GM10248 (cell line): ENCODE data around the gene TOMM22.

ENCODE experiments used
- CTCF ChIA-PET: fragments of 300-600 bp; sonication (Branson Sonifier 250); formaldehyde crosslinking; extraction: SDS; loops from one replicate; lab custom pipeline; 2021; ENCODE audit warnings: antibody characterized with exemption; lab: Yijun Ruan, JAX
- POLR2A ChIA-PET: fragments of 350-650 bp; sonication (Branson Sonifier 250); formaldehyde crosslinking; extraction: SDS; loops from one replicate; lab custom pipeline; 2020; ENCODE audit warnings: antibody characterized with exemption; lab: Yijun Ruan, JAX
- DNase-seq: peaks from one replicate; pipeline ENCODE4 v3.0.0; 2012; ENCODE audit errors: extremely low spot score
- CTCF ChIP-seq: IDR thresholded peaks from 2 replicates; pipeline ENCODE4 v1.5.1; 2012; ENCODE audit warnings: mild to moderate bottlenecking, low read depth; ENCODE audit errors: extremely low read depth, missing control alignments, control extremely low read depth

TOMM22 gene

GRCh38 chr22:38715852-38716251 lies 34.1 kb downstream of the TOMM22 start:
- no peak for TF ChIP-seq CTCF
- CTCF ChIA-PET, result interaction anchor here (1.5 to 4.9 kb wide), 2 partner anchors 8 to 17 kb away, joined by 5 to 18 read pairs; no protein-coding TSS in a partner anchor
- POLR2A ChIA-PET, result interaction anchor here (0.6 to 1.0 kb wide), 2 partner anchors 8 to 22 kb away, joined by 3 read pairs; no protein-coding TSS in a partner anchor
- DNase-seq, result no peak

- no peak for TF ChIP-seq CTCF
- no peak for DNase-seq
- POLR2A ChIA-PET, result interaction anchor here (1.0 kb wide), 1 partner anchor 9 kb away, joined by 3 read pairs; no protein-coding TSS in a partner anchor
- CTCF ChIA-PET, result interaction anchor here (1.5 to 4.9 kb wide), 2 partner anchors 9 to 17 kb away, joined by 5 to 18 read pairs; no protein-coding TSS in a partner anchor
Observed at GRCh38 chr22:38716271-38716670, 34.5 kb downstream of the TOMM22 start.

GRCh38 chr22:38716826-38717225 lies 35.1 kb downstream of the TOMM22 start:
- ChIA-PET POLR2A (no interaction called here), CTCF (interaction anchor here (1.5 to 1.8 kb wide), 2 partner anchors 9 to 12 kb away, joined by 4 to 5 read pairs; no protein-coding TSS in a partner anchor)
- no peak for TF ChIP-seq CTCF
- no peak for DNase-seq

GRCh38 chr22:38717244-38717643 lies 35.5 kb downstream of the TOMM22 start:
- ChIA-PET POLR2A (no interaction called here), CTCF (interaction anchor here (1.7 to 1.8 kb wide), 2 partner anchors 12 to 49 kb away, joined by 3 to 4 read pairs; no protein-coding TSS in a partner anchor)
- no peak for DNase-seq
- no peak for TF ChIP-seq CTCF

GRCh38 chr22:38718414-38718813 lies 36.7 kb downstream of the TOMM22 start:
- ChIA-PET POLR2A (no interaction called here), CTCF (interaction anchor here (1.4 to 1.8 kb wide), 3 partner anchors 11 to 48 kb away, joined by 3 to 4 read pairs (median 3); no protein-coding TSS in a partner anchor)
- no peak for DNase-seq
- no peak for TF ChIP-seq CTCF

- TF ChIP-seq CTCF, result no peak
- ChIA-PET CTCF (interaction anchor here (1.4 to 1.7 kb wide), 2 partner anchors 12 to 47 kb away, joined by 3 read pairs; no protein-coding TSS in a partner anchor), POLR2A (no interaction called here)
- DNase-seq, result no peak
Observed at GRCh38 chr22:38719196-38719595, 37.4 kb downstream of the TOMM22 start.

GRCh38 chr22:38720350-38720749 lies 38.6 kb downstream of the TOMM22 start:
- TF ChIP-seq CTCF, result no peak
- DNase-seq, result no peak
- POLR2A ChIA-PET, result interaction anchor here (0.7 kb wide), 1 partner anchor 169 kb away, joined by 3 read pairs; no protein-coding TSS in a partner anchor
- CTCF ChIA-PET, result interaction anchor here (7.5 kb wide), 1 partner anchor 14 kb away, joined by 70 read pairs; no protein-coding TSS in a partner anchor
